Uterus (tissue), 4 donors: Measurements from ENCODE around the gene MINK1. TPM values are rescaled to one million over a fixed set of nuclear protein-coding genes. Genes with fewer than 3 reads are reported as not detected.

ENCODE experiments used
- DNase-seq, 2 donors: peaks; one replicate each; pipeline ENCODE4 v3.0.0-alpha.2; 2019 to 2020
- H3K27ac ChIP-seq, 2 donors: fragments of 200-600 bp; sonication (generic); 1 replicate in 1 of 2; 2 replicates in 1 of 2; pipeline ENCODE4 v1.5.1; 2016 to 2018
- H3K27me3 ChIP-seq, 2 donors: fragments of 200-600 bp; sonication (generic); one replicate each; pipeline ENCODE4 v1.5.1; 2018 to 2019; ENCODE audit warnings: control low read depth in 1 of 2
- H3K36me3 ChIP-seq, 2 donors: fragments of 200-600 bp; sonication (generic); one replicate each; pipeline ENCODE4 v1.5.1; 2019; ENCODE audit warnings: control low read depth in 1 of 2
- H3K4me1 ChIP-seq, 2 donors: fragments of 200-600 bp; sonication (generic); one replicate each; pipeline ENCODE4 v1.5.1; 2018 to 2019; ENCODE audit warnings: control low read depth in 1 of 2
- H3K4me3 ChIP-seq, 2 donors: fragments of 200-600 bp; sonication (generic); 1 replicate in 1 of 2; 2 replicates in 1 of 2; pipeline ENCODE4 v1.5.1; 2018 to 2019; ENCODE audit warnings: mild to moderate bottlenecking in 1 of 2
- H3K9me3 ChIP-seq, 2 donors: fragments of 200-600 bp; sonication (generic); one replicate each; pipeline ENCODE4 v1.5.1; 2019; ENCODE audit warnings: control low read depth in 1 of 2
- POLR2A ChIP-seq, 2 donors: fragments of 450-650 bp; IDR thresholded peaks; one replicate each; pipeline ENCODE4 v1.6.1; 2016; ENCODE audit warnings: antibody characterized with exemption in 2 of 2, mild to moderate bottlenecking in 1 of 2, moderate library complexity in 1 of 2
- intact Hi-C: fragments of 100-400 bp; cut with DNase I; formaldehyde crosslinking; loops from one replicate; pipeline ENCODE4 v1.15.1; 2023; ENCODE audit warnings: low total_unique reads
- total RNA-seq, 4 donors: library from RNA; depleted of rRNA in 3 of 4; stranded (reverse); fragments of >200 nt in 3 of 4; gene quantifications; one replicate each; pipeline versions ENCODE4 v1.1.0 to v1.2.4, GENCODE V29; 2014 to 2023
- TF ChIP-seq, protein P1 (sequence below), 4 experiments: fragments of 200-600 bp in 2 of 4; fragments of 450-650 bp in 2 of 4; sonication (generic) in 2 of 4; IDR thresholded peaks; one replicate each; pipeline ENCODE4 v1.5.1; 2016 to 2019; ENCODE audit warnings: antibody characterized with exemption in 4 of 4, mild to moderate bottlenecking in 2 of 4, moderate library complexity in 1 of 4
- donor health status: DM: yes; HTN: yes; CAD: no.

Gene MINK1
- total RNA-seq, 4 donors from 2014 or later = 17.9 to 99.2 (median 27.9) TPM

DNA sequence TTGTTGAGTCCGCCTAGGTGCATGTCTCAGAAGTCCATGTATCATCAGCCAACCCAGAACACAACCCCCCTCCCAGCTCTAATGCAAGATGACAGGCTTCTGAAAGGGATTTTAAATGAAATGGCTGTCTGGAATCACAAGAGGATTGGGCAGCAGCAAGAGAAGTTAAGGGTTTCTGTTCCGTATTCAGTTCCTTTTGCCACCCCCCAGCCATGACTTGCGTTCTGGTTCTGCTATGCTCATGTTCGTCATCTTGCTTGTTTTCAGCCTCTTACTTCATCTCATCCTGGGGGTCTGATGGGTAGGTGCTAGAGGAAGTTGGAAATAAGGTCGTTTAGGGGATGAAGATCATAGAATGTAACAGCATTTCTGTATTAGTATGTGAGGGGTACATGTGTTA, 12.0 kb downstream of the MINK1 start:
- Histone ChIP-seq H3K4me1 (no peaks in the 10 kb centered on the region), H3K4me3 (no peak overlapping the region), H3K27me3 (no peaks in the 10 kb centered on the region), H3K36me3 (no peaks in the 10 kb centered on the region), H3K27ac (no peak overlapping the region), H3K9me3 (no peaks in the 10 kb centered on the region)
- TF ChIP-seq, protein P1, sequence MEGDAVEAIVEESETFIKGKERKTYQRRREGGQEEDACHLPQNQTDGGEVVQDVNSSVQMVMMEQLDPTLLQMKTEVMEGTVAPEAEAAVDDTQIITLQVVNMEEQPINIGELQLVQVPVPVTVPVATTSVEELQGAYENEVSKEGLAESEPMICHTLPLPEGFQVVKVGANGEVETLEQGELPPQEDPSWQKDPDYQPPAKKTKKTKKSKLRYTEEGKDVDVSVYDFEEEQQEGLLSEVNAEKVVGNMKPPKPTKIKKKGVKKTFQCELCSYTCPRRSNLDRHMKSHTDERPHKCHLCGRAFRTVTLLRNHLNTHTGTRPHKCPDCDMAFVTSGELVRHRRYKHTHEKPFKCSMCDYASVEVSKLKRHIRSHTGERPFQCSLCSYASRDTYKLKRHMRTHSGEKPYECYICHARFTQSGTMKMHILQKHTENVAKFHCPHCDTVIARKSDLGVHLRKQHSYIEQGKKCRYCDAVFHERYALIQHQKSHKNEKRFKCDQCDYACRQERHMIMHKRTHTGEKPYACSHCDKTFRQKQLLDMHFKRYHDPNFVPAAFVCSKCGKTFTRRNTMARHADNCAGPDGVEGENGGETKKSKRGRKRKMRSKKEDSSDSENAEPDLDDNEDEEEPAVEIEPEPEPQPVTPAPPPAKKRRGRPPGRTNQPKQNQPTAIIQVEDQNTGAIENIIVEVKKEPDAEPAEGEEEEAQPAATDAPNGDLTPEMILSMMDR (IDR thresholded peaks at IDR 0.05) = no peak
- no peak for TF ChIP-seq POLR2A (IDR thresholded peaks at IDR 0.05)
- no peak for DNase-seq
- intact Hi-C loops = no loop called here

DNA sequence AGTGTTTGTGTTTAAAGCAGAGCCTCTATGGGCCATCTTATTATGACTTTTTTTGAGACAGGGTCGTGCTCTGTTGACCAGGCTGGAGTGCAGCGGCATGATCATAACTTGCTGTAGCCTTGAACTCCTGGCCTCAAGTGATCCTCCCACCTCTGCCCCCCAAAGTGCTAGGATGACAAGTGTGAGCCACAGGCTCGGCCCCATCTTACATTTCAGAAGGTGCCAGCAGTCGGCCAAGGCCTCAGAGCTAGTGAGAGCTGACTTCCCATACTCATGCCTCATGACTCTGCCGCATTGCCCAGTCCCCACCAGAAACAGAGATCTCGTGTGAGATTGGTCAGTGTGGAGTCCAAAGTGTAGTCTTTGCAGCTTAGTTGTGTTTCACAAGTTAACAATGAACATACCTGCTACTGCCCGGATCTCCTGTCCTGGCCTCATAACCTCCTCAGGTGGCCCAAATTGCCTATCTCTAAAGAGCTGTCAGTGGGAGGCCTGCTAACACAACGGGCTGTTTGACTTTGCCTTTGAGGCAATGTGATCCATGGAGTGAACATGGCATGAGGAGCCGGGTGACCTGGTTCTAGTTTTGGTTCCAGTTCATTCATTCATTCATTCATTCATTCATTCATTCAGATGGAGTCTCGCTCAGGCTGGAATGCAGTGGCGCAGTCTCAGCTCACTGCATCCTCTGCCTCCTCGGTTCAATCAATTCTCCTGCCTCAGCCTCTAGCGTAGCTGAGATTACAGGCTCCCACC, 13.7 kb downstream of the MINK1 start:
- TF ChIP-seq POLR2A (IDR thresholded peaks at IDR 0.05) = no peak
- TF ChIP-seq, protein P1 (IDR thresholded peaks at IDR 0.05) = no peak
- no peak for DNase-seq
- no peaks in the 10 kb centered on the region for H3K27me3 ChIP-seq
- no peaks in the 10 kb centered on the region for H3K4me1 ChIP-seq
- H3K9me3 ChIP-seq = no peaks in the 10 kb centered on the region
- intact Hi-C loops = no loop called here
- H3K27ac ChIP-seq = no peak overlapping the region
- H3K4me3 ChIP-seq = no peak overlapping the region
- no peaks in the 10 kb centered on the region for H3K36me3 ChIP-seq

DNA sequence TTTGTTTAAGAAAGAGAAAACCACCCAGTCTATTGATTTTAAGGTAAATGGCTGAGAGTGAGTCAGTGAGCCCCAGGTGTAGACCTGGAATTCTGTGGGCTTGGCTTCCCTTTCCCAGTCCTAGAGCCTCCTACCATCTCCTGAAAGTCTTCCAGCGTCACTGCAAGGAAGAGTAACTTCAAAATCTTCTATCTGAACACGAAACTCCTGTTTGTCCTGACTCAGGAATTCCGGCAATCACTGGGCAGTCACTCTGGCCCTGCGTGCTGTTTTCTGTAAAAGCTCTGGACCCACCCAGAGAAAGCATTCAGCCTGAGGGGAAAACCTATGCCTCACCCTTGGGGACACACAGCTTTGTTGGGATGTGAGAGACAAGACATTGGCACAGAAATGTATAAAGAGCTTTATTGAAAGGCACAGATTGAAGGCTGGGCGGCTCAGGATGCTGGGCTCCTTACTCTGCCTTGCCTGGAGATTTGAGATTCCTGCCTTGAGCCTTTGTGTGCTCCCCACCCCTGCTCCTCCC, 15.9 kb downstream of the MINK1 start:
- TF ChIP-seq POLR2A (IDR thresholded peaks at IDR 0.05) = no peak
- TF ChIP-seq, protein P1 (IDR thresholded peaks at IDR 0.05) = no peak
- no peaks in the 10 kb centered on the region for H3K36me3 ChIP-seq
- H3K4me3 ChIP-seq = no peak overlapping the region
- no peaks in the 10 kb centered on the region for H3K27me3 ChIP-seq
- no peaks in the 10 kb centered on the region for H3K9me3 ChIP-seq
- H3K4me1 ChIP-seq = no peaks in the 10 kb centered on the region
- H3K27ac ChIP-seq = no peak overlapping the region
- intact Hi-C loops = no loop called here
- DNase-seq = no peak

DNA sequence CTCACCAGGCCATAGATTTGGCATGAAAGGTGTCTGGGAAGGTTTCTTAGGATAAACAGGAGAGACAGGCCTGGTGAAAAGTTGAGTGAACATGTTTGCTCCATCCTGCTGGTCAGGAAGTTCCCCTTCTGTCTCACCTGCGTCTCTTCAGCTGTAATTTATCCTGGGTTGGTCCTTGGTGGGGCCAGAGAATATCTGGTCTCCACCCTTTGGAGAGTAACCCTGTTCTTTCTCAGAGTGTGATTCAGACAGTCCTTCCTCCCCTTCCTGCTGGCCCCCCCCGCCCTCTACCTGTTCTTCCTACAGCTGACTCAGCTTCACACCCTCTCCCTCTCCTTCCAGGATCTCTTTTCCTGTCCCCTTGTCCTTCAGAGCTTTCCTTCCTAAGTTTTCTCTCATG, 17.1 kb downstream of the MINK1 start:
- H3K27ac ChIP-seq = peak overlapping the region; percentile 33 to 74
- intact Hi-C loops = no loop called here
- no peaks in the 10 kb centered on the region for H3K9me3 ChIP-seq
- no peaks in the 10 kb centered on the region for H3K27me3 ChIP-seq
- no peak for TF ChIP-seq POLR2A (IDR thresholded peaks at IDR 0.05)
- TF ChIP-seq, protein P1 (IDR thresholded peaks at IDR 0.05) = no peak
- no peaks in the 10 kb centered on the region for H3K36me3 ChIP-seq
- H3K4me1 ChIP-seq = no peaks in the 10 kb centered on the region
- no peak overlapping the region for H3K4me3 ChIP-seq
- DNase-seq = no peak

DNA sequence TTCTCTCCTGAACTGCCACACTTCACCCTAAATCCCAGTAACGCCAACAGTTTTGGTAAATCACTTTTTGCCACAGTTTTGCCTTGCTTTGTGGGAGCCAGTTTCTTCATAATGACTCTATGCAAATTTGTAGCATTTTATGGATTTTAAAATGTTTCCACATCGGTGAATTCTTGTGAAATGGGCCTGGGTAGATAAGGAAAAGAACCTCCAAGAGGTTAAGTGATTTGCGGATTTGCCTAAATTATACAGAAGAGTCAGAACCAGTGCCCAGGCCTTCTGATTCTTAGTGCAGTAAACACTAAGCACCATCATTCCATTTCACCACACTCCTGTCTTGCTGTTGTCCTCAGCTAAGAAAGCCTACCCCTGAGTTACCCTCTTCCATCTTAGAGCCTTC, 17.9 kb downstream of the MINK1 start:
- Histone ChIP-seq H3K4me1 (peaks cover 0 to 2% of the 10 kb centered on the region in 2 donors), H3K4me3 (no peak overlapping the region), H3K36me3 (no peaks in the 10 kb centered on the region), H3K27me3 (no peaks in the 10 kb centered on the region), H3K9me3 (no peaks in the 10 kb centered on the region), H3K27ac (peak overlapping the region; percentile 33 to 74)
- DNase-seq = no peak
- TF ChIP-seq POLR2A (IDR thresholded peaks at IDR 0.05) = no peak
- TF ChIP-seq, protein P1 (IDR thresholded peaks at IDR 0.05) = no peak
- intact Hi-C loops = no loop called here
